IPS-NIHi11 (cell line): Measurements from ENCODE around the gene BCAR1.
"Not testable (repeated sequence)": the region's sequence is repeated elsewhere in the genome, so short reads cannot be mapped to it uniquely, and the experiment has no call there.

Source experiments
- DNase-seq: peaks from one replicate; pipeline ENCODE4 v3.0.0; 2012; ENCODE audit warnings: mixed read lengths, low spot score

BCAR1 gene

GRCh38 chr16:75224306-75225082 is 26.9 kb downstream of the BCAR1 start:
- DNase-seq, result peak; percentile 48

DNA sequence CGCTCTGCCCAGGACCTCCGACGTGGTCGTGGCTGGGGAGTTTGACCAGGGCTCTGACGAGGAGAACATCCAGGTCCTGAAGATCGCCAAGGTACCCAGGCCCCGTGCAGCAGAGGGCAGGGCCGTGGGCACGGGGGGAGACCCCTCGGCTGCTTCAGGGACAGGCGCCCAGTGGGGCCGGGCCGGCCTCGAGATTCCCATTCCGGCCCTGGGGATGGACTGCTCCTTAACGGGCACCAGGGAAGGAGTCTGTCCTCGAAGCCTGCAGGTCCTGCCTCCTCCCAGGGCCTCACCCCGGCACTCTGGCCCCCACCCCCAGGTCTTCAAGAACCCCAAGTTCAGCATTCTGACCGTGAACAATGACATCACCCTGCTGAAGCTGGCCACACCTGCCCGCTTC is 28.3 kb downstream of the BCAR1 start:
- DNase-seq, result not testable (repeated sequence)

- DNase-seq, result peak; percentile 25
Observed at GRCh38 chr16:75222271-75222783, 29.1 kb downstream of the BCAR1 start.

GRCh38 chr16:75219838-75220237 is 31.6 kb downstream of the BCAR1 start:
- DNase-seq, result no peak

DNA sequence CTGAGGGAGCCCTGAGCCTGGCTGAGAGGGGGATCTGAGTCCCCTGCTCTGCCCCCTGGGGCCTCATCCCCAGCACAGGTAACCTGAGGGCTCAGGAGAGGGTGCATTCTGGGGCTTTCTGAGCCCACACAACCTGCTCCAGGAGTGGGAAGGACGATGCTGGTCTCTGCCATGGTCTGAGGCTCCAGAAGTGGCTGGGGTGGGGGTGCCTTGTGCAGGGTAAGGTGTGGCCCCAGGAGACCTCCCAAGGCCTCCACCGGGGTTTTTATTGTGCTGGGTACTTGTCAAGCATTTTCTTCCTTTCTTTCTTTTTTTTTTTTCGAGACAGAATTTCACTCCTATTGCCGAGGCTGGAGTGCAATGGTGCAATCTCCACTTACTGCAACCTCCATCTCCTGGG is 32.3 kb downstream of the BCAR1 start:
- no peak for DNase-seq

- no peak for DNase-seq
Observed at GRCh38 chr16:75218256-75219076, 33.0 kb downstream of the BCAR1 start, which contains the start of gene CTRB1. Gene CTRB1, plus strand, starts transcription at chr16:75218988. Its CDS starts 20 bp downstream, at chr16:75219008.

DNA sequence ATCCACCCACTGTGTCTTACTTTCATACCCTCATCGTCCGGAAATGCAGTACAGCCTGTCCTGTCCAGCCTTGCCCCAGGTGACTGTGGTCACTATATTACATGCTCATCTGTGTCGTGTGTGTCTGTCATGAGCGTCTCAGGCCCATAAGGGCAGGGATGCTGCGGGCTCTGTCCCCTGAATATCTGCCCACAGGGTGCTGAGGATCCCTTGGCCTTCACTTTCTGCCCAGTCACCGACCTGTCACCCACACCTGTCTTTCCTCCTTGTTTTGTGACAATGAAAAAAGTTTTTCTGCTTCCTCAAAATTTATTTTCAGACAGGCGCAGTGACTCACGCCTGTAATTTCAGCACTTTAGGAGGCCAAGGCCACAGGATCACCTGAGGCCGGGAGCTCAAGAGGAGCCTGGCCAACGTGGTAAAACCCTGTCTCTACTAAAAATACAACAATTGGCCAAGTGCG is 34.0 kb downstream of the BCAR1 start:
- no peak for DNase-seq

DNA sequence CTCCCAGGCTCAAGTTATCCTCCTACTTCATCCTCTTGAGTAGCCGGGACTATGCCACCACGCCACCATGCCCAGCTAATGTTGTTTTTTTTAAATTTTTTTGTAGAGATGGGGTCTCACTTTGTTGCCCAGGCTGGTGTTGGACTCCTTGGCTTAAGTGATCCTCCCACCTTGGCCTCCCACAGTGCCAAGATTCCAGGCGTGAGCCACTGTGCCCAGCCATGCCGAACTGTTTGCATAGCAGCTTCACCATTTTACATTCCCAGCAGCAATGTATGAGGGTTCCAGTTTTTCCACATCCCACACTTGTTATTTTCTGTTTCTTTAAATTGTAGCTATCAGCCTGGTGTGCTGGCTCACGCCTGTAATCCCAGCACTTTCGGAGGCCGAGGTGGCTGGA is 34.8 kb downstream of the BCAR1 start:
- no peak for DNase-seq

DNA sequence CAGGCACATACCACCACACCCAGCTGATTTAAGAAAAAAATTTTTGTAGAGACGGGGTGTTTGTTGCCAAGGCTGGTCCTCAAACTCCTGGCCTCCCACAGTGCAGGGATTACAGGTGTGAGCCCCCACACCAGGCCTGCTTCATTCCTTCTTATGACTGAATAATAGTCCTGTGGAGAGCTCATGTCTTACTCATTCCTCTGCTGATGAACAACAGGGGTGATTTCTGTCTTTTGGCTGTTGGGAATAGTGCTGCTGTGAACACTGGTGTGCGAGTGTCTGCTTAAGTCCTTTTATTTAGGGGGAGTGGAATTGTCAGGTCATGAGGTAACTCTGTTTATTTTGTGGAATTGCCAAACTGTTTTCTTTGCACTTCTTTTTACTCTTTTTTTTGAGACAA is 35.3 kb downstream of the BCAR1 start:
- DNase-seq, result no peak

DNA sequence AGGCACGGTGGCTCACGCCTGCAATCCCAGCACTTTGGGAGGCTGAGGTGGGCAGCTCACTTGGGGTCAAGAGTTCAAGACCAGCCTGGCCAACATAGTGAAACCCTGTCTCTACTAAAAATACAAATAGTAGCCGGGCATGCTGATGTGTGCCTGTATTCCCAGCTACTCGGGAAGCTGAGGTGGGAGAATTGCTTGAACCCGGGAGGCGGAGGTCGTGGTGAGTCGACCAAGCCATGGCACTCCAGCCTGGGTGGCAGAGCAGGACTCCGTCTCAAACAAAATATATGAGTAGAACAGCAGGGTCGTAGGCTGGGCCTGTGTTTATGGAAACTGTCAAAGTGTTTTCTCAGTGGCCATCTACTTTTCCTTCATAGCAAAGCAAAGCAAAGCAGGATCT is 40.1 kb downstream of the BCAR1 start:
- DNase-seq, result not testable (repeated sequence)

DNA sequence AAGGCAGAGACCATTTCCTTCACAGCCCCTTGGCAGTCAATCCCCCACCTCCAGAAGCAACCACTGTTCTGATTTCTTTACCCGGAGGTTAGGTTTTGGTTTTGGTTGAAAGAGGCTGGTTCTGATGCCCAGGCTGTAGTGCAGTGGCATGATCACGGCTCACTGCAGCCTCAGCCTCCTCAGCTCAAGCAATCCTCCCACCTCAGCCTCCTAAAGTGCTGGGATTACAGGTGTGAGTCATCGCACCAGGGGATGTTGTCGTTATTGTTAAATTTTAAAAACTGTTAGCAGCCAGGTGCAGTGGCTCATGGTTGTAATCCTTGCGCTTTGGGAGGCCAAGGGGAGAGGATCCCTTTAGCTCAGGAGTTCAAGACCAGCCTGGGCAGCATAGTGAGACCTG is 41.5 kb downstream of the BCAR1 start:
- DNase-seq, result no peak

DNA sequence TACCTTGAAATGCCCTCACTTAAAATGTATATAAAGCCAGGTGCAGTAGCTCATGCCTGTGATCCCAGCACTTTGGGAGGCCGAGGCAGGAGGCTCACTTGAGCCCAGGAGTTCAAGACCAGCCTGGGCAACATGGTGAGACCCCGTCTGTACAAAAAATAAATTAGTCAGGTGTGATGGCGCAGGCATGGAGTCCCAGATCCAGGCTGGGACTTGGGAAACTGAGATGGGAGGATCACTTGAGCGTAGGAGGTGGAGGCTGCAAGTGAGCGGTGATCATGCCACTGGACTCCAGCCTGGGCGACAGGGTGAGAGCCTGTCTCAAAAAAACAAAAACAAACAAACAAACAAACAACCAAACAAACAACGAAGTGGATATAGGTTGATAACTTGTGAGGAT is 41.9 kb downstream of the BCAR1 start:
- DNase-seq, result not testable (repeated sequence)

DNA sequence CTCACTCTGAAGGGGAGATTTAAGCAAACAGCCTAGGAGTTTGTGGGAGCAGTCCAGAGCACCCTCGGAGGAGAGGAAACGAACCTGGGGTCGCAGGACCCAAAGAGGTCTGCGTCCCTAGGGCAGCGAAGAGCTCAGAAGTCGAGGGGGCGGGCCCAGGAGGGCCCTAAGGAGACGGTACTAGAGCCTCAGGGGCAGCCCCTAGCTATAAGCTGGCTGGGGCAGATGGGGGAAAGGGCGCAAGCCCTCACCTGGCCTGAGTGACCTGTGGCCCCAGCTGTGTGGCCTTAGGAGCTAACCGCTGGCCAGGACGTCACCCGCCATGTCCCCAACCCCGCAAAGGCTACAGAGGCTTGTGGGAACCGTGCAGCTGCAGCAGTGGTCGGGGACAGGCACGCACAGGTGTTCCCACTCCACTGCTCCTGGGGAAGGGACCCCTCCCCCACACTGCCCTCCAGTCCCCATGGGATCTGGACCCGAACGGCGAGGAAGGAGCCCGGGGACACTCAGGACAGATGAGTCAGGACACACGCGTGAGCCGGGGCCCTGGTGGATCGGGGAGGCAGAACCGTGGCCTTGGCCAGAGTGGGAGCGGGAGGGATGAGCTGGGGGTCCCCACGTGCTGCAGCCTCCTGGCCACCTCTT is 42.4 kb downstream of the BCAR1 start:
- DNase-seq, result peak; percentile 15

DNA sequence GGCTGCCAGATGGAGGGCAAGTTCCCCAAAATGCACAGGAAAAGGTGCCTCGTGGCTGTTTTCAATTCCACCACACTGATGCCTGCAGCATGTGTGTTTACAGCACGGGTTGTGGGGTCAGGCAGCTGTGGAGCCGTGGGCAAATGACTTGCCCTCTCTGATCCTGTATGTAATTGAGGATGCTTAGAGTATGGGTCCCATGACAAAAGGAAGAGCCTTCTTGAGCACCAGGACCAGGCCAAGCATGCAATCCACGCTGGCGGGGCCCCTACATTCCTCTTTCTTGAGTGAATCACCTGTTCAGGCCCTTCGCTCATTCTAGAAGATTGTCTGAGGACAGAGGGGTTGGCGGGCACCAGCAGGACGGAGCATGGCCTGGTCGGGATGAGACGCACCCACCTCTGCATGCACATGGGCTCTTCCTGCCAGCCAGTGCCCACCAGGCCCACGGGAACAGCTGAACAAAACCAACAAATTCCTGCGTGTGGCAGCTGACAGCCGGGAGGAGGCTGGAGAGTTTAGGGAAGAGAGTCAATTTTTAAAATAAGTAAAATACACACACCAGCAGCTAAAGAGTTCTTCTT is 43.1 kb downstream of the BCAR1 start:
- no peak for DNase-seq

DNA sequence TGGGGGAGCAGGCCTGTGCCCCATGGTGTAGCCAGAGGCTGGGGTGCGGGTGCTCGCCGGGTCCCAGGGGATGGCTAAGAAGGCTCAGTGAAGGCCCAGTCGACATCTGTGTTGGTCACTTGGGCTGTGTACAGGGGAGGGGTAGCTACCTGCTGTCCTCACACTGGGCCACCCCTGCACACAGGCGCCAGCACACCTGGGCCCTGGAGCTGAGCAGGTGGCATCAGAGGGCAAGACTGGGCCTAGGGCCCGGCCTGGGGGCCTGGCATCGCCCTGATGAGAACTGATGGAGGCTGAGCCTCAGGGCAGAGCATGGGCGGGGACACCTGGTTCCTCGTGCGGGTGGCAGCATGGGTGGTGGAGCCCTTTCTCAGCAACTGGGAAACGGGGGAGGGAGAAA is 43.6 kb downstream of the BCAR1 start:
- no peak for DNase-seq

DNA sequence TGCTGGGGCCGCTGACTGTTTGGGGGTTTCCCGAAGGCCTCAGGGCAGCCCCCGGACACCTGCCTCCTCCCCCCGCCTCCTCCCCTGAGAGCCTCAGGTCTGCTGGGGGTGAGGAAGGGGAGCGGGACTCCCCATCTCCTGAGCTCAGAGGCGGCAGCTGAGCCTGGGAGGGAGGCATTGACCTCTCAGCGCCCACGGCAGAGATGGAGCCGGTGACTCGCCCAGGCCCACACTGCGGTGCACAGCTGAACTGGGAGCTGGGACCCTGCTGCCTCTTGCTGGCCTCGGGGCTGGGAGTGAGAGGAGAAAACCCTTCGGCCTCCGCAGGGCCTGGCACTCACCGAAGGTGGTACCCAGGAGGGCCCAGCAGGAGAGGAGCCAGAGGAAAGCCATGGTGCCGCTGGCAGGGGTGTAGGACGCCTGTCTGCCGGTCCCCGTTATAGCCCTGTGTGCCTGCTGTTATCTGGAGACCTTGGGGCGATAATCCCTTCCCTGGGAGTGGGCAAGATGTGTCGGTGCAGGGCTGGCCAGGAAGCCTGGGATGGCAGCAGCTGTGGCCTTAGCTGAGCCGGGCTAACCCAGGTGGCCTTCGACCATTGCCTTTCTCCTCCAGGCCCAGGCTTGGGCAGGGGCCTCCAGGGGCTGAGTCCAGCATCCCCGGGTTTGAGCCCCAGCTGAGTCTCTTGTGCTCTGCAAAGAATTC is 44.5 kb downstream of the BCAR1 start, which contains the start of gene CTRB2:
TSS of gene CTRB2 (minus strand) at position 413 of the 703 bp plus-strand sequence. CDS start at position 393, 20 bp downstream.
- peak; percentile 4 for DNase-seq

DNA sequence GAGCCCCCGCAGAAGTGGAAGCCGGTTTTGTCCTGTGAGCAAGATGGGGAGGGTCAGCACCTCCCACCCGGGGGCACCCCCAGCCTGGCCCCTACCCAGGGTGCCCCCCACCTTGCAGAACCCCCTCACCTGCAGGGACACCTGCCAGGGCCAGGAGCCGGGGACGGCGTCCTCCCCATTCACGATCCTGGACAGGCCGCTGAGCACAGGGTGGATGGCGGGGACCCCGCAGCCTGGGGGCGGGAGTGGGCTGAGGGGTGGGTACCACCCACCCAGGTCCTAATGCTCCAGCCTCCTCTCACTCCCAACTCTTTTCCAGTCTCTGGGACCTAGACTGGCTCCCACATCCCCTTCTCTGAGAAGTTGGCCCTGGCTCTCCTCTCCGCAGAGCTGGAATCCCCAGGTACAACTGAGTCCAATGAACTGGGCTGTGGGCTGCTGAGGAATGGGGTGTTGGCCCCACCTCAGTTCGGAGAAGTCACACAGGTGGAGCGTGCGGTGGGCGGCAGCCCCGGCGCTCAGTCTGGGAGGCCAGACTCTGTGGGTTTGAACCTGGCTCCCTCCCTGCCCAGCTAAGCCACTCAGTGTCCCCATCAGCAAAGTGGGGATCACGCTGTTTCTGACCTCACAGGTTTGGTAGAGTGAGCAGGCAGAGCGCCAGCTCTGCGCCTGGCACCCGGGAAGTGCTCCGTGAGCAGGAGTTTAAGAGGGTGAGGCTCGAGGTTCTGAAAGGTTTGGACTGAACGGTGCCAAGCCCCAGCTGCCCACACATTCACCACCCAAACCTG is 45.3 kb downstream of the BCAR1 start:
- DNase-seq, result not testable (repeated sequence)

DNA sequence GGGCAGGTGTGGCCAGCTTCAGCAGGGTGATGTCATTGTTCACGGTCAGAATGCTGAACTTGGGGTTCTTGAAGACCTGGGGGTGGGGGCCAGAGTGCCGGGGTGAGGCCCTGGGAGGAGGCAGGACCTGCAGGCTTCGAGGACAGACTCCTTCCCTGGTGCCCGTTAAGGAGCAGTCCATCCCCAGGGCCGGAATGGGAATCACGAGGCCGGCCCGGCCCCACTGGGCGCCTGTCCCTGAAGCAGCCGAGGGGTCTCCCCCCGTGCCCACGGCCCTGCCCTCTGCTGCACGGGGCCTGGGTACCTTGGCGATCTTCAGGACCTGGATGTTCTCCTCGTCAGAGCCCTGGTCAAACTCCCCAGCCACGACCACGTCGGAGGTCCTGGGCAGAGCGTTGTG is 46.0 kb downstream of the BCAR1 start:
- not testable (repeated sequence) for DNase-seq

DNA sequence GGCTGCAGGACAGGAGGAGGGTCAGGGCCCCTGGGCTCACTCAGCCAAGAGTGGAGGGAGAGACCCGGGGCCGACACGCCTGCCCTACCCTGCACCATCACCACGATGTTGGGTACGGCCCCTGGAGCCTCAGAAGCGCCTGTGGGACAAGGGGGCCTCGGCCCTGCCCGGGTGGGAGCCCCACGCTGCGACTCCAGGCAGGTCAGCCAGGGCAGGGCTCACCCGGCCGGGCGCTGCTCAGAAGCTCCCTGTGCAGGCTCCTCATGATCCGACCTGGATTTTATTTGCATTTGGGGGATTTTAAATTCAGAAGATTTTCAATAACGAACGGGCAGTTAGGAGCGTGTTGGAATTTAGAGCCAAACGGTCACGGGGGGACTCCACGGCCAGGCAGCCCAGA is 46.5 kb downstream of the BCAR1 start:
- not testable (repeated sequence) for DNase-seq

GRCh38 chr16:75204410-75204758 is 47.0 kb downstream of the BCAR1 start:
- no peak for DNase-seq
